Stimulated activated CD4-positive, alpha-beta T cell treated with anti-CD3 and anti-CD28 coated beads, Interleukin-4, amount 100 ng/mL, for 24 hours (primary cell): ENCODE measurements around the gene CPLANE2.
A peak's percentile ranks its signal among the peaks of the same experiment; 100 is the strongest.
"Not testable (repeated sequence)": the region's sequence is repeated elsewhere in the genome, so short reads cannot be mapped to it uniquely, and the experiment has no call there.

Source experiments
- DNase-seq: peaks from one replicate; pipeline ENCODE4 v3.0.0-alpha.2; 2020

The CPLANE2 gene

DNA sequence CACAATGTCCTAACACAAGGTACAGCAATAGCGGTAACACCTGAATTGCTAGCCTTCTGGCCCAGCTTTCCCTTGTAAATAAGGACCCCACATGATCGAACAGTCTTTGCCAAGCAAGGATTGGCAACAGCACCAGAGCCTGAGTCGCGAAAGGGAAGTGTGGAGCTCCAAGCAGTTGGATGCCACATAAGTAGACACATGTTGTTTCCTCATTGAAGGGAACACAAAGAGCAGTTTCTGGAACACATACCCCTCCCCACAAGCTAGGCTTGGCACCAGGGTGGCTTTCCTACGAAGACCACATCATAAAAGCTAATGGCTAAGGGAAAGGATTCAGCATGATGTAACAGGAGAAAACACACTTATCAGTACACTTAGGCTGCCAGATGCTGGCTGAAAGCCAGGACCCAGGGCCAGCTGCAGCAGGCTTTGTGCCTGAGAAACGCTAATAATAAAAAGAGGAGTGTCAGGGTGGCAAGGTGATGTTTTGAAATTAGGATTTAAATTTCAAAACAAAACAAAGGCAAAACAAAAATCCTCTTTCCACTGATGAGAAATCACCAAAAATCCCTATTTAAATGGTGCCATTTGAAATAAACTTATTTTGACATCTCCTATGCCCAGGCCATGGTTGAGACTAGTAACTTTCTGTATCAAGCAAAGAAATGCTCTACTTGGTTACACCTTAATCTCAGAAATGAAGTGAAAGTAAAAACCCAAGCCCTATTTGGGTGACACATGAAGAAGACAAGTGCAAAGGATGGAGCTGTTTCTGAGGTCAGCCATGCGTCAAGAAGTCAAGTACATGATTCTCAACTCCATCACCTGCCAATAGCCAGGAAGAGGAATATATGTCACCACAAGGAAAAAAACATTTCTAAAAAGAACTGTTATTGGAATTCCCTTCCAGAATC, 11.9 kb upstream of the CPLANE2 start:
- no peak for DNase-seq

DNA sequence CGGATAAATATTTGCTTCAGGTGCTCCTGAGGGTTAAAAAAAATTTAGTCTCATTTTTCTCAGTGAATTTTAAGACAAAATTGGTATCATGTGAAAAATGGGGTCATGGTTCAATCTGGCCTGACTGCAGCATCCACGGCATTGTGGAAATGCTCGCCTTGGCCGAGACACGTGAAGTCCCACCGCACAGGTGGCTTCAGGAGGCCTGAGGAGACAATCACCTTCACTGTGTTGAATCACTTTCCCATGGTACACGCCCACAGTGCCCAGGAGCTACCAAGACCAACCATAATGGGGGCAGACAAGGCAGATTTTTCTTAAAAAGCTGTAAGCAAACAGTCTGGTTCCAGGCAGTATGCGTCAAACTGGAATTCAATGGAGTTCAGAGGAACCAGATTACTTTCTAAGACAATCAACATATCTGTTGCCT, 11.0 kb upstream of the CPLANE2 start:
- DNase-seq: no peak

GRCh38 chr1:16247441-16247840, 10.5 kb upstream of the CPLANE2 start:
- DNase-seq: no peak

GRCh38 chr1:16246961-16247360, 10.0 kb upstream of the CPLANE2 start:
- DNase-seq: no peak

DNA sequence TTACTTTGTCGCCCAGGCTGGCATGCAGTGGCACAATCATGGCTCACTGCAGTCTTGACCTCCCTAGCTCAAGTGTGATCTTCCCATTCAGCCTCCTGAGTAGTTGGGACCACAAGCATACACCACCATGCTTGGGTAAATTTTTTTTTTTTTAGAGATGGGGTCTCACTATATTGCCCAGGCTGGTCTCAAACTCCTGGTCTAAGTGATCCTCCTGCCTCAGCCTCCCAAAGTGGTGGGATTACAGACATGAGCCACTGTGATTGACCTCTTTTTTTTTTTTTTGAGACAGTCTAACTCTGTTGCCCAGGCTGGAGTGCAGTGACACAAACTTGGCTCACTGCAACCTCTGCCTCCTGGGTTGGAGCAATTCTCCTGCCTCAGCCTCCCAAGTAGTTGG, 9.3 kb upstream of the CPLANE2 start:
- not testable (repeated sequence) for DNase-seq

DNA sequence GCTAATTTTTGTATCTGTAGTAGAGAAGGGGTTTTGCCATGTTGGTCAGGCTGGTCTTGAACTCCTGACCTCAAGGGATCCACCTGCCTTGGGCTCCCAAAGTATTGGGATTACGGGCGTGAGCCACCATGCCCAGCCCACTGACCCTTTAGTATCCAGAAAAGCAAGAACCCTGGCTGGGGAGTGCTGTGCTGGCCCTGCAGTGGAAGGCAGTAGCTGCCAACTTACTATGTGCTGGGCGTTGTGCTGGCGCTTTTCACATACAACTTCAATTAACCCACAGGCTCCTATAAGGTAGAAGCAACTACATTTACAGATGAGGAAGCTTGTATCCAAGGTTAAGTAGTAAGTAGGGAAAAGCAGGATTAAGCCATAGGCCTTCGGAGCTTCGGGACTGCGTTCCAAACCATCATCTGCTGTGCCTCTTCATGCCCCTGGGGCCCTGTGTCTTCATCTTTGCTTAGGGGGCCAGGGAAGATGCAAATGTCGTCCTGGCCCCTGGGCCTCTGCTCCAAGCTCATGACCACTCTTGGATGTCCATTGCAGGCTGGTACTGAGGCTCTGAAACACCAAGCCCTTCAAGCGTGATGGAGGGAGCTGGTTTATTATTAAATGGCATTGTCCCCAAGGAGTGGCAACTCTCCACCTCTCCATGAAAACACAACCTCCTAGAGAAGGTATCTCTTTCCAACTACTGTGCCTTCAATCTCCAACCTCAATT, 8.7 kb upstream of the CPLANE2 start:
- DNase-seq: no peak

DNA sequence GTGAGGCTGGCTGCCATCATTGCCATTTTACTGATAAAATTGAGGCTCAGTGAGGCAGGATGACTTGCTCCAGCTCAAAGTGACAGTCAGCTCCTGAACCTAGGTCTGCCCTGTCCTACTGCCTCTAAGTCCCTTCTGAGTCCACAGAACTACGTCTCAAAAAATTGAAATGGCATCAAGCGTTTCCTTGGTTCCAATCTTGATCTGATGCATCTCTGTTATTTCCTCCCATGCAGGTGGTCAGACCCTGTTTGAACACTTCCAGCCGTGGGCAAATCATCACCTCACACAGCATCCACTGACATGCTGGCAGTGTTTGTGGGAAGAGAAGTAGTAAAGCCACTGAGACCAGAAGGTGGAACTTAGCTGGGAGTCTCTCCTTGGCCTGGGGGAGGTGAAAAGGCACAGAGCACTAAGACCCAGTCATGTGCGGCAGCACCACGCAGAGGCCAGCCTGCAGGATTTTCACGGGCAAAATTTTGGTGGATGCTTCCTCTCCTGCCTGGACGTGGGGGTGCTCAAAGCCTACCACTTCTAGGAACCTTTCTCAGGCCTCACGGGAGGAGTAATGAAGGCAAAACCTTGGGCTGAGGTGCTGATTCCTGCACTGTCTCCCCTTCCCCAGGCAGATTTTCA, 7.8 kb upstream of the CPLANE2 start:
- no peak for DNase-seq

- peak; percentile 80 for DNase-seq
Measured at GRCh38 chr1:16243936-16244649, 7.1 kb upstream of the CPLANE2 start.

DNA sequence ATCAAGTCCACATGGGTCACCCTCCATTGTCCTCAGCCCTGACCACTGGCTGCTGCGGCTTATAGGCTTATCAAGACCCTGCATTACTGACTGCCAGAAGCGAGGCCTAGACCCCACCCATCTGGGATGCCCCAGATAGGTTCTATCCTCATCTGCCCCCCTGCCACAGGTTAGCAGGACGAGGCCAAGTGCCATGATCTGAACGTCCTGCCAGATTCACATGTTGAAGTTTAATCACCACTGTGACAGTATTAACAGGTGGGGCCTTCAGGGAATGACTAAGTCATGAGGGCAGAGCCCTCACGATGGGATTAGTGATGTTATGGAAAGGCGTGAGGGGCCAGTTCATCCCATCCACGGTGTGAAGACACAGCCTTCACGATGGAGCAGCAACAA, 6.2 kb upstream of the CPLANE2 start:
- DNase-seq: no peak

DNA sequence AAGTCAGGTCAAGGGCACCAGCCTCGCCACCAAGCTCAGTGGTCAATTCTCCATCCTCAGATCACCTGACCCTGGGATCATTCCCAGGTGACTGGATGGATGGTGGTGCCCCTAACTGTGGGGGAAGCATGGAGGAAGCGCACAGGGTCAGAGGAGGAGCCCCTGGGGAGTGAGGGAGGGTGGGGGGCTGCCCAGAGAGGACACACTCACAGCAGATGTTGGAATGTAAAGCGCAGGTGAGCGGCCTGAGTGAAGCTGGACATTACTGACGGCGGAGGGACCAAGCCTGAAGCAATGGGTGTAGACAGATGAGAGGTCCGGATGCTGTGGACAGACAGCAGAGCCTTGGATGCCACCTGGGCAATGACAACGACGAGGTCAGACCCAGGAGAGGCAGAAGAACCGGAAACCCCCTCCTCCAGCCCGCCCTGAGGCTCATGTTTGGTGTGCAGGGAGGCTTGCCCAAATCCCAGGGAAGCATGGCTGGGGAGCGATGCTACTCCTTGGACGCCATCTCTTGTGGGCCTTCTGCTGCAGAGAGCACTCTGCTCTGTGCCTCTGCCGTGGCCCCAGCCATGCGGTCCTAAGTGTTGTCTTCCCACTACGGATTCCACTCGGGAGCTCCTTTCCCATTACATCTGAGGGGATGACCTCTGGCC, 5.7 kb upstream of the CPLANE2 start:
- no peak for DNase-seq

- no peak for DNase-seq
Measured at GRCh38 chr1:16241221-16241708, 4.3 kb upstream of the CPLANE2 start.

GRCh38 chr1:16239972-16240491, 3.0 kb upstream of the CPLANE2 start:
- DNase-seq: no peak

- DNase-seq: no peak
Measured at GRCh38 chr1:16237343-16237830, 404 bp upstream of the CPLANE2 start.

- DNase-seq: peak; percentile 54
Measured at GRCh38 chr1:16235944-16236510, 956 bp downstream of the CPLANE2 start.

- DNase-seq: no peak
Measured at GRCh38 chr1:16235347-16235746, 1.6 kb downstream of the CPLANE2 start.

DNA sequence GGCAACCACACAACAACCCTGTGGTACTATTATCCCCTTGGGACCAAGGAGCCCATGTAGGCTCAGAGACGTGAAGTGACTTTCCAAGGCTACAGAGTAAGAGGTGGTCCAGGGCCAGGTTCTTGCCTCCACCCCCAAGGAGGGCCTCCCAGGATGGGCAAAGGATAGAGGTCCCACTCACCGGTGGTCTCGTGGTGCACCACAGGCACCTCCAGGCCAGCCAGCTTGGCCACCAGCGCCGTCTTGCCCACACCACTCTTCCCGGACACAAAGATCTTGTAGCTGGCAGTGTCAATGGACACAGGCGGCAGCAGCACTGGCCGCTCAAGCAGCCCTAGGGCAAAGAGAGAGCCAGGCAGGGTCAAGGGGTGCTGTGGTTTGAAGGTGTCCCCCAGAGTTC, 3.6 kb downstream of the CPLANE2 start:
- no peak for DNase-seq

GRCh38 chr1:16232316-16232710, 4.7 kb downstream of the CPLANE2 start:
- no peak for DNase-seq

DNA sequence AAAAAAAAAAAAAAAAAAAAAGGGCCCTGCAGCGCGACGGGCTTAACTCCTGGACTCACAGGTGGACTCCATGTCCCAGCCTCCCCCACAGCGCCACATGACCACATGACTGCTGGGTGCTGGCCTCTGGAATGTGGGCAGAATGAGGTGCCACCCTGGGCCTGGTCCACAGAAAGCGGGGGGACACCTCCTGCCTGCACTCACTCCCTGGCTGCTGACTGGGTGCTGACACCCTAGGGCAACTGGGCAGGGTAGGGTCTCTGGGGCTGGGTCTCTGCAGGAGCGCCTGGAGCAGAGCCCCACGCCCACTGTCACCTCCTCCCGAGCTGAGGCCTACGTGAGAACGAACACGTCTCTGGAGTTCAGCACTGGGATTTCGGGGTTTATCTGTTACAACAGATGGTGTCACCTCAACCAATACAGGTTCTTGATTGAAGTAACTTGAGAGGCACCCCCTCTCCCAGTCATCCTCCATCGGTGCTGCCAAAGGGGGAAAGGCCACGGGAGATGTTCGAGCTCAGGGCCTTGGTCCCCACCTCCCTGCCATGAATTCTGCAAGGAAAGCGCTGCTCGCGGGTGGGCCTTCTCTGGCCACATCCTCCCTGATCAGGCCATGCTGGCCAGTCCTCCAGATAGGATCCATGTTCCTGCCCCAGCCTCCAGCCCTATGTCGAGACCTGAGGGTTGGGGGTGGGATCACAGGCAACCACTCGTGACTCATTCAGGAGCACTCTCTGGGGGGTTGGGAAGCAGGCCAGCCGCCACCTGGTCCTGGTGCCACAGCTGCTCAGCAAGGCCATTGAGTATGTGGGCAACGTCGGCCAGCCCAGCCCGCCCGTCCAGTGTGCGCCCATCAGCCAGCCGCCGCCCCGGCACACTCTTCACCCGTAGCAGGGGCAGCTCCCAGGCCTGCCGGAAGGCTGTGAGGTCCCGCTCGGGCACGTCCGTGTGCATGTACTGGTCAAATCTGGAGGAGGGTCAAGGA, 5.4 kb downstream of the CPLANE2 start:
- DNase-seq: no peak

GRCh38 chr1:16230744-16231143, 6.2 kb downstream of the CPLANE2 start:
- no peak for DNase-seq
